Skeletal muscle satellite cell (primary cell): ENCODE measurements around the gene CACNA1B.

Experiments
- H3K27me3 ChIP-seq: 2 replicates; pipeline ENCODE4 v1.7.0; 2013; ENCODE audit warnings: low read length; ENCODE audit not compliant: control insufficient read depth, insufficient read depth
- H3K36me3 ChIP-seq: 2 replicates; pipeline ENCODE4 v1.7.0; 2013; ENCODE audit warnings: mild to moderate bottlenecking, control low read depth, low read length; ENCODE audit not compliant: insufficient read depth
- H3K4me1 ChIP-seq: 2 replicates; pipeline ENCODE4 v1.7.0; 2013; ENCODE audit warnings: low read length; ENCODE audit not compliant: control insufficient read depth, insufficient read depth
- H3K4me2 ChIP-seq: 2 replicates; pipeline ENCODE4 v1.7.0; 2013; ENCODE audit warnings: mild to moderate bottlenecking, low read length
- H3K4me3 ChIP-seq: 2 replicates; pipeline ENCODE4 v1.7.0; 2013; ENCODE audit warnings: low read length
- H3K9ac ChIP-seq: 2 replicates; pipeline ENCODE4 v1.7.0; 2013; ENCODE audit warnings: mild to moderate bottlenecking, low read depth, low read length, moderate library complexity
- H3K9me3 ChIP-seq: replicated peaks from 2 replicates; pipeline ENCODE4 v1.7.0; 2013; ENCODE audit warnings: mild to moderate bottlenecking, control low read depth, low read length

CACNA1B gene

GRCh38 chr9:138044485-138045383, 167.2 kb downstream of the CACNA1B start:
- Histone ChIP-seq H3K36me3 (no peaks in the 10 kb centered on the region), H3K4me3 (no peak overlapping the region), H3K27me3 (no peaks in the 10 kb centered on the region), H3K9ac (no peak overlapping the region), H3K4me2 (no peak overlapping the region), H3K9me3 (peaks cover 5% of the 10 kb centered on the region), H3K4me1 (no peaks in the 10 kb centered on the region)

- no peaks in the 10 kb centered on the region for H3K4me1 ChIP-seq
- peaks cover 5% of the 10 kb centered on the region for H3K9me3 ChIP-seq
- H3K27me3 ChIP-seq: no peaks in the 10 kb centered on the region
- H3K9ac ChIP-seq: no peak overlapping the region
- H3K4me3 ChIP-seq: no peak overlapping the region
- no peaks in the 10 kb centered on the region for H3K36me3 ChIP-seq
- H3K4me2 ChIP-seq: no peak overlapping the region
These were observed 168.2 kb downstream of the CACNA1B start for GRCh38 chr9:138045541-138046490.

- no peak overlapping the region for H3K4me2 ChIP-seq
These were observed 169.2 kb downstream of the CACNA1B start for GRCh38 chr9:138046641-138047301.

GRCh38 chr9:138047469-138048040, 170.0 kb downstream of the CACNA1B start:
- H3K4me2 ChIP-seq: no peak overlapping the region
- peaks cover 5% of the 10 kb centered on the region for H3K9me3 ChIP-seq
- H3K27me3 ChIP-seq: no peaks in the 10 kb centered on the region

More at GRCh38 chr9:138046641-138047301, 169.2 kb downstream of the CACNA1B start:
- no peaks in the 10 kb centered on the region for H3K27me3 ChIP-seq
- H3K9me3 ChIP-seq: peaks cover 5% of the 10 kb centered on the region
- H3K36me3 ChIP-seq: no peaks in the 10 kb centered on the region
- no peak overlapping the region for H3K4me3 ChIP-seq
- H3K4me1 ChIP-seq: no peaks in the 10 kb centered on the region
- H3K9ac ChIP-seq: no peak overlapping the region

GRCh38 chr9:138048184-138048583, 170.6 kb downstream of the CACNA1B start:
- Histone ChIP-seq H3K9ac (no peak overlapping the region), H3K4me2 (no peak overlapping the region), H3K27me3 (no peaks in the 10 kb centered on the region), H3K36me3 (no peaks in the 10 kb centered on the region), H3K4me3 (no peak overlapping the region), H3K4me1 (no peaks in the 10 kb centered on the region), H3K9me3 (peaks cover 5% of the 10 kb centered on the region)

More at GRCh38 chr9:138047469-138048040, 170.0 kb downstream of the CACNA1B start:
- Histone ChIP-seq H3K4me3 (no peak overlapping the region), H3K4me1 (no peaks in the 10 kb centered on the region), H3K36me3 (no peaks in the 10 kb centered on the region), H3K9ac (no peak overlapping the region)

GRCh38 chr9:138049085-138049778, 171.7 kb downstream of the CACNA1B start:
- no peak overlapping the region for H3K4me2 ChIP-seq
- H3K4me3 ChIP-seq: no peak overlapping the region
- H3K9me3 ChIP-seq: peaks cover 5% of the 10 kb centered on the region
- H3K9ac ChIP-seq: no peak overlapping the region
- H3K36me3 ChIP-seq: no peaks in the 10 kb centered on the region
- H3K4me1 ChIP-seq: no peaks in the 10 kb centered on the region
- H3K27me3 ChIP-seq: no peaks in the 10 kb centered on the region

- H3K9ac ChIP-seq: no peak overlapping the region
- no peaks in the 10 kb centered on the region for H3K4me1 ChIP-seq
- peaks cover 5% of the 10 kb centered on the region for H3K9me3 ChIP-seq
- H3K27me3 ChIP-seq: no peaks in the 10 kb centered on the region
- H3K4me3 ChIP-seq: no peak overlapping the region
- no peak overlapping the region for H3K4me2 ChIP-seq
- H3K36me3 ChIP-seq: no peaks in the 10 kb centered on the region
These were observed 172.3 kb downstream of the CACNA1B start for GRCh38 chr9:138049779-138050471.

- Histone ChIP-seq H3K4me2 (no peak overlapping the region), H3K9ac (no peak overlapping the region), H3K36me3 (no peaks in the 10 kb centered on the region), H3K27me3 (no peaks in the 10 kb centered on the region), H3K4me1 (no peaks in the 10 kb centered on the region), H3K9me3 (peaks cover 5% of the 10 kb centered on the region), H3K4me3 (no peak overlapping the region)
These were observed 173.1 kb downstream of the CACNA1B start for GRCh38 chr9:138050472-138051330.

GRCh38 chr9:138051586-138052321, 174.2 kb downstream of the CACNA1B start:
- H3K27me3 ChIP-seq: no peaks in the 10 kb centered on the region
- H3K9ac ChIP-seq: no peak overlapping the region
- no peaks in the 10 kb centered on the region for H3K36me3 ChIP-seq
- no peaks in the 10 kb centered on the region for H3K4me1 ChIP-seq
- H3K4me3 ChIP-seq: no peak overlapping the region
- H3K4me2 ChIP-seq: no peak overlapping the region
- H3K9me3 ChIP-seq: peaks cover 5% of the 10 kb centered on the region
